HG03025 (cell line): ENCODE results near the gene CAPZA3.
"Not testable (repeated sequence)": the region's sequence is repeated elsewhere in the genome, so short reads cannot be mapped to it uniquely, and the experiment has no call there.

Experiments used
- ATAC-seq: cut with Tn5 transposase; IDR thresholded peaks from one replicate; pipeline ENCODE4 v1.9.1; 2021; ENCODE audit warnings: mild to moderate bottlenecking, moderate library complexity; ENCODE audit not compliant: unreplicated experiment, low FRiP score

The CAPZA3 gene

GRCh38 chr12:18752947-18753346, 15.0 kb downstream of the CAPZA3 start:
- no peak for ATAC-seq

- ATAC-seq: no peak
Measured at GRCh38 chr12:18753481-18754123, 15.7 kb downstream of the CAPZA3 start.

- no peak for ATAC-seq
Measured at GRCh38 chr12:18754124-18754707, 16.3 kb downstream of the CAPZA3 start.

GRCh38 chr12:18755341-18755740, 17.4 kb downstream of the CAPZA3 start:
- no peak for ATAC-seq

- not testable (repeated sequence) for ATAC-seq
Measured at GRCh38 chr12:18766479-18766878, 28.6 kb downstream of the CAPZA3 start.

- ATAC-seq: no peak
Measured at GRCh38 chr12:18782827-18783226, 44.9 kb downstream of the CAPZA3 start.

GRCh38 chr12:18785465-18785864, 47.5 kb downstream of the CAPZA3 start:
- ATAC-seq: not testable (repeated sequence)
